Measurements from ENCODE around the gene PLOD3.
"Not testable (repeated sequence)": the region's sequence is repeated elsewhere in the genome, so short reads cannot be mapped to it uniquely, and the experiment has no call there.

PLOD3 gene, protein sequence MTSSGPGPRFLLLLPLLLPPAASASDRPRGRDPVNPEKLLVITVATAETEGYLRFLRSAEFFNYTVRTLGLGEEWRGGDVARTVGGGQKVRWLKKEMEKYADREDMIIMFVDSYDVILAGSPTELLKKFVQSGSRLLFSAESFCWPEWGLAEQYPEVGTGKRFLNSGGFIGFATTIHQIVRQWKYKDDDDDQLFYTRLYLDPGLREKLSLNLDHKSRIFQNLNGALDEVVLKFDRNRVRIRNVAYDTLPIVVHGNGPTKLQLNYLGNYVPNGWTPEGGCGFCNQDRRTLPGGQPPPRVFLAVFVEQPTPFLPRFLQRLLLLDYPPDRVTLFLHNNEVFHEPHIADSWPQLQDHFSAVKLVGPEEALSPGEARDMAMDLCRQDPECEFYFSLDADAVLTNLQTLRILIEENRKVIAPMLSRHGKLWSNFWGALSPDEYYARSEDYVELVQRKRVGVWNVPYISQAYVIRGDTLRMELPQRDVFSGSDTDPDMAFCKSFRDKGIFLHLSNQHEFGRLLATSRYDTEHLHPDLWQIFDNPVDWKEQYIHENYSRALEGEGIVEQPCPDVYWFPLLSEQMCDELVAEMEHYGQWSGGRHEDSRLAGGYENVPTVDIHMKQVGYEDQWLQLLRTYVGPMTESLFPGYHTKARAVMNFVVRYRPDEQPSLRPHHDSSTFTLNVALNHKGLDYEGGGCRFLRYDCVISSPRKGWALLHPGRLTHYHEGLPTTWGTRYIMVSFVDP

DNA sequence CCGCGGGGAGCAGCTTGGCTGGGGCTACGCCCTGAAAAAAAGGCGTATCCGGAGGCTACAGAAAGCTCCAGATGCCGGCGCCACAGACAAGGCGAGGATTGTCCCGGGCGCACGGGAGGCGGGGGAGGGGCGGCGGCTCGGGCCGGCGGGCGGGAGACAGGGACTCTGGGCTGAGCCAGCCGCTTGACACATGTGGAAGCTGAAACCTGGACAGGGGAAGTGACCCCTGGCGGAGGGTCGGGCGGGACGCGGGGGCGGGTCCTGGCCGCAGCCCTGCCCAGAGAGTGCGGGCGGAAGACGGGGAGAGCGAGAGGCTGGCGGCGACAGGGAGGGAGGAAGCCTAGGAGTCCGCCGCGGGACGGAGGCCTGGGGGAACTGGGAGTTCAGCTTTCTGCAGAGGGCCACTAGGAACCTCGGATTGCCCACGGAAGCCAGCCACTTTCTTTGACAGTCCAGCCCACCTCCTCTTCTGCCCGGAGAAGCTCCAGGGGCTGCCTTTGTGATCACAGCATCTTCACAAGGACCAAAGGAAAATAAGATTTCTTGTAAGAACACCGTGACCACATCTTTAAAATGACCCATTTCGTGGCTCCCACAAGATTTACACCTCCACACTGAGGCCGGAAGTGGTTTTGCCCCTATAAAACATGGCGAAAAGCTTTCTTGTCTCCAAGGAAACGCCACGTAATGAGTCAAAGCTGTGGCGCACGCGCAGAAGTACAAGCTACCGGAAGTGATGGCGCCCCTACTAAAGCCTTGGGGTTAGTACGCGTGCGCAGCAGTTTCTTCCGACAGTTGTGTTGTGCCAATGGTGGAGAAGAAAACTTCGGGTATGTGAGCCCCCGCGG lies at the start of gene PLOD3, which contains the start of gene ZNHIT1:
PLOD3 (minus strand) TSS at position 194 of the 848 bp plus-strand sequence. CDS start 307 bp downstream, outside the sequence.
ZNHIT1 (plus strand) TSS at position 778 of the 848 bp plus-strand sequence; CDS start at position 809, 31 bp downstream.
- peak; percentile 57 to 98 (median 89) for DNase-seq

DNA sequence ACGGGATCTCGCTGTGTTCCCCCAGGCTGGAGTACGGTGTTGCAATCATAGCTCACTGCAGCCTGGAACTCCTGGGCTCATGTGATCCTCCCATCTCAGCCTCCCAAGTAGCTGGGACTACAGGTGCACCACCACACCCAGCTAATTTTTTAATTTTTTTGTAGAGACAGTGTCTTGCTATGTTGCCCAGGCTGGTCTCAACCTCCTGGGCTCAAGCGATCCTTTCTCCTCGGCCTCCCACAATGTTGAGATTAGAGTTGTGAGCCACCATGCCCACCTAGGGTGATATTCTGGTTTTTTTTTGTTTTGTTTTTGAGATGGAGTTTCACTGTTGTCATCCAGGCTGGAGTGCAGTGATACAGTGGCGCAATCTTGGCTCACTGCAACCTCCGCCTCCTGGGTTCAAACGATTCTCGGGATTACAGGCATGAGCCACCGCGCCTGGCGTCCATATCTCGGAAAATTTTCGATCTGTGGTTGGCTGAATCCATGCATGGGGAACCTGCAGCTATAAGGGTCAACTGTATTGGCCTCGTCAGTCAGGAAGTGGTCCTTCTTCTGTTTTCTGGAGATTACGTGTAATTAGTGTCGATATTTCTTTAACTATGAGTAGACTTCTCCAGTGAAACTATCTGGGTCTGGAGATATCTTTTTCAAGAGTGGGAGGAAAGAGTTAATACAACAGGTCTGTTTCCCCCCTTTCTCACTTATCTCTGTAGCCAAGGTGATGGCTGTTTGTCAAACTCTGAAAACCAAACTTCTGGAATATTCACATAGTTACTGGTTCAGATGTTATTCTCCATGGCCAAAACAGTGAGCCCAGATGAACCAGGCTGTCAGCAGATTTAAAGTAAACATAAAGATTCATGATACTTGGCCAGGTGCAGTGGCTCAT lies 48.5 kb upstream of the PLOD3 start:
- no peak for DNase-seq

DNA sequence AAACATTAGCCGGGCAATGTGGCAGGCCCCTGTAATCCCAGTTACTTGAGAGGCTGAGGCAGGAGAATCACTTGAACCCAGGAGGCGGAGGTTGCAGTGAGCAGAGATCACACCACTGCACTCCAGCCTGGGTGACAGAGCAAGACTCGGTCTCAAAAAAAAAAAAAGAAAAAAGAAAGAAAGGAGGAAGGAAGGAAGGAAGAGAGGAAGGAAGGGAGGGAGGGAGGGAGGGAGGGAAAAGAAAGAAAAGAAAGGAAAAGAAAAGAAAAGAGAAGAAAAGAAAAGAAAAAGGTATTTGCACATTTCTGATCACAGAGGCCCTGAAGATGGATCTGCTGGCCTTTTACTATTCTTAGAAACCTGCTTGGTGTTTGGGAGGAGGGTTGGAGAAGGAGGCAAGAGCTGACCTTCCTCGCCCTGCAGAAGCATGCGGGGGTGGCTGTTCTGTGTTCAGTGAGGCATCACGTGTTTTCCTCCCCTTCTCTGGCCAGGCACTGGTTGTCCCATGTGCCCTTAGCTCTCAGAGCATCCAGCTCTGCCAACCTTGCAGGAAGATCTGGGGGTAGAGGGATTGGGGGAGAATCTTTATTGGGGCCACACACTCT lies 46.8 kb upstream of the PLOD3 start:
- peak in 4 of 51 donors; percentile 5 to 15 (median 8) for DNase-seq

DNA sequence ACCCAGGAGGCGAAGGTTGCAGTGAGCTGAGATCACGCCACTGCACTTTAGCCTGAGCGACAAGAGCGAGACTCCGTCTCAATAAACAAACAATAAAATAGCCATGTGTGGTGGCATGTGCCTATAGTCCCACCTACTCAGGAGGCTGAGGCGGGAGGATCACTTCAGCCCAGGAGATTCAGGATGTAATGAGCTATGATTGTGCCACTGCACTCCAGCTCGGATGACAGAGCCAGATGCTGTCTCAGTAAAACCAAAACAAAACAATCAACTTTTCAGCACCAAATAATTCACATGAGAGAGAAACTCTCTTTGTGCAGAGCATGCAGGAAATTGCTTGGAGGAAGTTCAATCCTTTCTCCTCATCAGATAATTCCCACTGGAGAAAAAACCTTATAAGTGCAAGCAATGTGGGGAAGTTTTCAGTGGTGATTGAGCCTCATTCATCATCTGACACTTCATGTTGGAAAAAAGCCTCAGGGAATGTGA lies 40.9 kb upstream of the PLOD3 start:
- DNase-seq = no peak

DNA sequence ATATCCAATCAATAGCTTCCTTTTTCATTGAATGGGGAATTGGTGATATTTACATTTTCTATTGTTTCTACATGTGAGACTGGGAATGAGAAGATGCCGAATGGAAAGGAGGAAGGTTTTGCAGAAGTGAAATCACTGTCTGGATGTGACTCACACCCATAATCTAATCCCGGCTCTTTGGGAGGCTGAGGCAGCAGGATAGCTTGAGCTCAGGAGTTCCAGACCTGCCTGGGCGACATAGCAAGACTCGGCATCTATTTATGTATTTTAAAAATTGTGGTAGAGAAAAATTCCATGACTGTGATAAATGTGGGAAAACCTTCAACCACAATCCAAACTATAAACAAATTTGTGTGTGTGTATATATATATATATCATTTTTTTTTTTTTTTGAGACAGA lies 38.4 kb upstream of the PLOD3 start:
- no peak for DNase-seq

DNA sequence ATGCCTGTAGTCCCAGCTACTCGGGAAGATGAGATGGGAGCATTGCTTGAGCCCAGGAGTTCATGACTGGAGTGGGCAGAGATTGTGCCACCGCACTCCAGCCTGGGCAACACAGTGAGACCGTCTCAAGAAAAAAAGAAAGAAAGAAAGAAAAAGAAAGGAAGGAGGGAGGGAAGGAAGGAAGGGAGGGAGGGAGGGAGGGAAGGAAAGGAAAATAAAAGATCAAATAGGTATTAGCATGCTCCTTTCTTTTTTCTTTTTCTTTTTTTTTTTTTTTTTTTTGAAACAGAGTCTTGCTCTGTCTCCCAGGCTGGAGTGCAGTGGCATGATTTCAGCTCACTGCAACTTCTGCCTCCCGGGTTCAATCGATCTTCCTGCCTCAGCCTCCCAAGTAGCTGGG lies 35.8 kb upstream of the PLOD3 start:
- not testable (repeated sequence) for DNase-seq

DNA sequence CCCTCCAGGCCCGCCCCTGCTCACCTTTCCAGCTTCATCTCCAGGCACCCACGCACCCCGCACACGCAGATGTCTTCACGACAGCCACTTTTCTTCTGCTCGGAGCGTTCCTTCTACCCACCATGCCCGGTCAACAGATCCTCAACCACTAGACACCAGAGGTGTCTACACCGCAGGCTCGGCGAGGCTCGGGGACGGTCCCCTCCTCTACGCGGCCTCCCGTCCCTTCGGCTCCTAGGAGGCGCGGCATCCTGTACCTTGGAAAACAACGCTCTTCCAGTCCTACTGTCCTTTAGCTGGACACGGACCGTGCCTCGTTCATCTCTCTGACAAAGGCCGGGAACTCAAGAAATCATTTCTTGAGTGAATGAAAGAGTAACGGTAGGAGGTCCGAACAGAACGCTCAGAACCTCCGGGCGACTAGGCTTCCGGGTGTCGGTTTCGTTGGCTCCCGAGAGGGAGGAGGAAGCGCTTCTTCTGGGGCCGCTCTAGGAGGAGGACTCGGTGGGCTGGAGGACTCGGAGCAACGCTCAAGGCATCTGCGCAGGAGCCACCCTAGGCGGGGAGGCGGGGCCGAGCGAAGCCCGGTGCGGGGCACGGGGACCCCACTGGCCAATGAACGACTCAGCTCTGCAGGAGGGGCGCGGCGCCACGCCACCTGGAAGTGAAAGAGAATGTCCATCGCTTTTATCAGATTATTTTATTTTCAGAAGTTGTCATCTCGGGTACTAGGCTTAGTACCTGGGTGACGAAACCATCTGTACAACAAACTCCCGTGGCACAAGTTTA lies 34.7 kb upstream of the PLOD3 start:
- DNase-seq = peak; percentile 29 to 97 (median 92)

DNA sequence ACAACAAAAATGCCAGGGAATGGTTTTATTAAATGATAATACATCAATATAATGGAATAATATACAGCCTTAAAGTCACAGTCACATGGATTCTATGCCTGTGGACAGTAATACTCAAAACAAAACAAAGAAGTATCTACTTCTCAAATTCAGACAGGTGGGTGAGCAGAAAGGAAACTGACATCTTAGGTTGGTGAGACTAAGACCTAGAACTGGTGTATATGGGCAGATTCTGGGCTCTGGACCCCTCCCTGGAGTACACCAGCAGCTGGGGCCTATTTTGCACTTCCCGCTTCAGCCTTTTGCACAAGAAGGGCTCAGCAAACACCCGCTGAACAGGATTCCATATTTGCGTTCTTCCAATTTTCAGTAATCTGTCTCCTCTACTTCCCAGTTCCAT lies 32.9 kb upstream of the PLOD3 start:
- no peak for DNase-seq

DNA sequence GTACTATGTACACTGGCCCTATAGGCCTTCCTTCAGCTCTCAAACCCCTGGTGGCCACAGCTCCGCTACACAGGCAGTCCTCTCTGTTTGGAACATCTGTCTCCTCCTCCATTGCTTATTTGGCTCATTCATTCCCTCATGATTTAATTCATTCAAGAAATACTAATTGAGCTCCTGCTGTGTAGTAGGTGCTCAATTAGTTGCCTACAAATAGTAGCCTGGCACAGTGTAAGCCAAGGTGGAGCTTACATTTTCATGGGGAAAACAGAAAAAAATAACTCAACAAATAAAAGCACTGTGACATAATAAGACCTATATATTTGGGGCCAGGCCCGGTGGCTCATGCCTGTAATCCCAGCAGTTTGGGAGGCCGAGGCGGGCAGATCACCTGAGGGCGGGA lies 30.9 kb upstream of the PLOD3 start:
- DNase-seq = no peak

DNA sequence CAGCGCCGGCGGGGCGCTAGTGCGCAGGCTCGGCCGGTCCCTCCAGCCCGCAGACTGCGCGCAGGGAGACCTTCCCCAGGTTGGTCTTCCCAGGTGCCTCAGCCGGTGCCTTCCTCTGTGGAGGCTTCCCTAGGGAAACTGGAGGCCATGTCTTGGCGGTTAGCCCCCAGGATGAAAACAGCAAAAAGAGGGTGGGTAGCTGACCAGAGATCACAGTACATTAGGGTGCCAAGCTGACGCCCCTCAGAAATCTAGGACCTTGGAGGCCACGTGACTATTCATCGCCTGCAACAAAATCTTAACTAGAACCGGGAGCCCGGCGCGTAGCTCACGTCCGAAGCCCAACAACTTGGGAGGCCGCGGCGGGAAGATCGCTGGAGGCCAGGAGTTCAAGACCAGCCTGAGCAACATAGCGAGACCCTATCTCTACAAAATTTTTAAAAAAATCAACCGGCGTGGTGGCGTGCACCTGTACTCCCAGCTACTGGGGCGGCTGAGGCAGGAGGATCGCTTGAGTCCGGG lies 27.8 kb upstream of the PLOD3 start:
- DNase-seq = peak in 1 of 51 donors; percentile 35

DNA sequence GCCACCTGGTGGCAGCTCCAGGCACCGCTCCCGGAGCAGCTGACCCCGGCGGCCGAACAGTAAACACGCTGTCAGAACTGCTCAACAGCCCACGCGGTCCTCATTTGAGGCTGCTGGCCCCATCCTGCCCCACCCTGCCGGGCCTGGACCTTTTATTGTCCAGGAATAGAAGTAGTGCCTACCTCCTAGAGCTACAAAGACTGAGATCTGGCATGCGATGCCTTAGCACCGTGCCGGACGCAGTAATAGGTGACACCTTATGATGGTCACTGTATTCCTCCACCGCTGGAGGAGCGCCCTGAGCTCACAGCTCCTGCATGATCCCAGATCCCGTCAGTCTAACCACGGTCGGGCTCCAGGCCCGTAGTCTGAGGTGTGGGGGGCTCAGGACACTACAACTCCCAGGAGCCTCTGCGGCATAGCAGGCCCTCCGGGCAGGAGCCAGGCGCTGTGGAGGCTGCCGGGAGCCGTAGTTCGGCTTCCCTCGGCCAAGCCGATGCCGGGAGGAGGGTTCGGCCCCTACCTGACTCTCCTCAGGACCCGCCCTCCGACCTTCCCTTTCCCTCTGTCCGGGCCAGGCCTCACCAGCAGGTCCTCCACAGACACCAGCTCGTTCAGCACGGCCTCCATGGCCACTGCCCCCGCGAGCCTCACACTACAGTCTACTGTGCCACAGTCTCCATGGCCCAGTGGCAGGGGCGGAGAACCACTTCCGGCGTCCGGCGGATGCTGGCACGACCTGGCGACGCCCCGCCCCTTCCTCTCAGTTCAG lies 27.2 kb upstream of the PLOD3 start, which contains the start of gene FIS1:
FIS1 (minus strand) TSS at position 707 of the 772 bp plus-strand sequence; CDS start at position 630, 77 bp downstream.
- DNase-seq = peak; percentile 75 to 100 (median 95)

DNA sequence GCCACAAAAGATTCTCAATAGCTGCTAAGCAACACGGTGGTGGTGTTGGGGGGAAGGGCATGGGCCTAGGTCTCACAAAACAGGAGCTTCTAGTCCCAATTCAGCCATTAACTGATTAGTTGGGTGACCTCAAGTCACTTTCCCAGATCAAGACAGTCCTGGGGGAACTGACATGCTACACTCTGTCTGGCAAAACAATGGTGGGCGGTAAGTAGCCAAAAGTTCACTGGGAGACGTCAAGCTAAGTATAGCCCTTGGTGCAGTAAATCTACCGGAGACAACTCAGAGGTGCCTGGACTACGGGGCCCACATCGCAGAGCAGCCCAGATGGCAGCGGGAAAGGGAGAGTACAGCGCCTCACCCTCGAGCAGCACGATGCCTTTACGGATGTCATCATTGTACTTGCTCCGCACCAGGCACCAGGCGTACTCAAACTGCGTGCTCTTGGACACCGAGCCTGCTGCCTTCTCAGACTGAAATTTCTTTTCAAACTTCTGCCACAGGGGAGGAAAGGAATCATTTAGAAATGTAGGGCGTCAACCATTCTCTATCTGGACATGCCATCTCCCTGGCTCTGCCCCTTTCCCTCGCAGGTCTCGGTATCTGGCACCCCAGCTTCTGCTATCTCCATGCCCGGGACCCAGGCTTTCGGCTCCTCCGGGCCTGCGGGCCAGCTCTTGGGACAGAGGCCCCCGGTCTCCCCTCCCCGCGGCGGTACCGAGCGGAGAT lies 26.4 kb upstream of the PLOD3 start:
- DNase-seq = peak in 8 of 51 donors; percentile 36 to 52 (median 44)

DNA sequence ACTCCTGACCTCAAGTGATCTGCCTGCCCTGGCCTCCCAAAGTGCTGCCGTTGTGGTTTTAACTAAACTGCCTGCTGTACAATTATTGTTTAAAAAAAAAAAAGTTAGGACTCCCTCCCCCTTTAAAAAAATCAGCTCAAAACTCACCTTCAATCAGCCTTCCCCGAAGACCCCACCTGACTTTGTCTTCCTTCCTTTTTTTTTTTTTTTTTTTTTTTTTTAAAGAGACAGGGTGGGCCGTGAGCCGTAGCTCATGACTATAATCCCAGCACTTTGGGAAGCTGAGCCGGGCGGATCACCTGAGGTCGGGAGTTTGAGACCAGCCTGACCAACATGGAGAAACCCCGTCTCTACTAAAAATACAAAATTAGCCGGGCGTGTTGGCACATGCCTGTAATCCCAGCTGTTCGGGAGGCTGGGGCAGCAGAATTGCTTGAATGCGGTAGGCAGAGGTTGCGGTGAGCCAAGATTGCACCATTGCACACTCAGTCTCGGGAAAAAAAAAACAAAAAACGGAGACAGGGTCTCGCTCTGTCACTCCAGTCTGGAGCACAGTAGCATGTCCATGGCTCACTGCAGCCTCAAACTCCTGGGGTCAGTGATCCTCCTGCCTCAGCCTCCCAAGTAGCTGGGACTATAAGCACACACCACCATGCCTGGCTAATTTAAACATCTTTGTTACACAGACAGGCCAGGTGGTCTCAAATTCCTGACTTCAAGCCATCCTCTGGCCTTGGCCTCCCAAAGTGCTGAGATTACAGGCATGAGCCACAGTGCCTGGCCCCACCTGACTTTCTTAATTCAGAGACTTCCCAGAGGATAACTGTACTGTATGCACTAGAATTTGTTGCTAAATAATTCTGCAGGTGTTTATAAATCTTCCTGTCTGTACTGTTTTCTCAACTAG lies 24.3 kb upstream of the PLOD3 start:
- no peak for DNase-seq

DNA sequence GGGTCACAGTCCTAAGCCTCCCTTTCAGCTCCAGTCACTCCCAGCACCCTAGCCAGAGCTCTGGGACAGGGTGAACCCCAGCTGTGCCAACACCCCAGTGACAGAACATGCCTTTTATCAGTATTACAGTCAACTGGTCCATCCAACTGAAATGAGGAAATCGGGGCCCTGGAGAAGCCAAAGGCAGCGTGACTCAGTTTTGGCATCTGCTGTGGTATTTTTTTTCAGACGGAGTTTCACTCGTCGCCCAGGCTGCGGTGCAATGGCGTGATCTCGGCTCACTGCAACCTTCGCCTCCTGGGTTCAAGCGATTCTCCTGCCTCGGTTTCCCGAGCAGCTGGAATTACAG lies 23.6 kb upstream of the PLOD3 start:
- no peak for DNase-seq

DNA sequence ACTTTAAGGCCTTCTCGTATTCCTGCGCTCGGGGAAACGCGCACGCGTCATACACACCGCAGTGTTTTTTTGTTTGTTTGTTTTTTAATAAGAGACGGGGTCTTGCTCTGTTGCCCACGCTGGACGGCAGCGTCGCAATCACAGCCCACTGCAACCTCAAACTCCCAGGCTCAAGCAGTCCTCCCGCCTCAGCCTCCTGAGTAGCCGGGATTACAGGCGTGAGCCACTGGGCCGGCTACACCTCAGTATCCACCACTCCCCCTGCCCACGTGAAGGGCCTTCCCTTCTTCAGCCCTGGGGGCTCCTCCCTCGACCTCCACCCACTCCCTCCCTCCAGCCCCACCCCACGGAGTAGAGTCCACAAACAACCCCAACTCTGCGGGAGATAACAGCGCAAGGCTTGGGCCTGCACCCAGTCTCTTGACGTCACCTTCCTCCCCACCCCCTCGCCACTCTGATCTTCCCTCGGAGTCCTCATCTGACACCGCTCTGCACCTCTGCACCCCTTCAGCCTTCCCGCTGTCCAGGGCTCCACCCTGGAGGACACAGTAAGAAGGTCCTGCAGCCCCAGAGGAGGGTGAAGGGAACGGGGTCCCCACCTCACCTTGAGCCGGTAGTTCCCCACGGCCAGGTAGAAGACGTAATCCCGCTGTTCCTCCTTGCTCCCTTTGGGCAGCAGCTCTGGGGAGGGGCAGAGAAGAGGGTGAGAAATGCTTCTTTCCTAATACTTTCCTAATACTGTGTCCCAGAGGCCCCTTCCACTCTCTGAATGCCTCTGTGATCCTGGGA lies 23.0 kb upstream of the PLOD3 start:
- no peak for DNase-seq

DNA sequence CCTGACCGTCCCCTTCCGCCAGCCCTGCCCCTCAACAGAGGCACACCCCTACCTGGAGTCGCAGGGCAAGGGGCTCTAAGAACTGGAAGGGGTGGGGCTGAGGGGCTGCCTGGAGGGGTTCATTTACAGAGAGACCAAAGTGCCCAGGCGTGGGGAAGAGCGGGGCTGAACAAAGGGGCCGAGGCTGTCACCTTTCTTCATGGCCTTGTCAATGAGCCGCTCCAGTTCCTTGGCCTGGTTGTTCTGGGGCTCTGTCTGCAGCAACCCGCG lies 22.5 kb upstream of the PLOD3 start:
- DNase-seq = no peak
